ENCODE data around the gene ZSWIM1. TPM values are rescaled to one million over a fixed set of nuclear protein-coding genes. Genes with fewer than 3 reads are reported as not detected.
A peak's percentile ranks its signal among the peaks of the same experiment; 100 is the strongest.

The ZSWIM1 gene
- total and polyA plus RNA-seq, 2 of the 13 experiments (the other 11 are each of a cell fraction or from before 2014, with no cell fraction given): 9.5 to 11.7 TPM

DNA sequence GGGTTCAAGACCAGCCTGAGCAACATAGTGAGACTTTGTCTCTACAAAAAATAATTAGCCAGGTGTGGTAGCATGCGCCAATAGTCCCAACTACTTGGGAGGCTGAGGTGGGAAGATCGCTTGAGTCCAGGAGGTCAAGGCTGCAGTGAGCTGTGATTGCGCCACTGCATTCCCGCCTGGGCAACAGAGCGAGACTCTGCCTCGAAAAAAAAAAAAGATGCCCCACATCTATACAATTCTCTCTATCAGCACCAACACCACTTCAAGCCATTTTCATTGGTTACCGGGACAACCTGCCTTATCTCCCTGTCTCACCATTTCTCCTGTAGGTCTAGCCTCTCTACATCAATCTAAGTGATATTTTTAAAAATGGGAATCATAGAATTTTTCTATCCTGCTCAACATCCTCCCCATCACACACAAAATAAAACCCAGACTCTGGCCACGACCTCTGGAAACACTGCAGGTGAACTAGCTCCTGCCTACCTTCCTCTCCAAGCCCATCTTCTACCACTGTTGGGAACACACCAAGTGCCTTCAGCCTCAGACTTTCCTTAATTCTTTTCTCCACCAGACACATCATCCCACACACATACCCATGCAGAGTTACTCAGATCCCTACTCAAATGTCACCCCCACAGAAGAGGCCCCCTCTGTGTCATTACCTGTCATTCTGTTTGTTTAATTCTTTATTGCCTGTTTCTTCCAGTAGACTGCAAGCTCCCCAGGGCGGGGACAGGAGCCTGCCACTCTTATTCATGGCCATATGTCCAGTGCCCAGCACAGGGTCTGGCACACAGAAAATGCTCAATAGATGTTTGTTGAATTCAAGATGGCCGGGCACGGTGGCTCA is 40.5 kb downstream of the ZSWIM1 start (continued):
- TF ChIP-seq, protein P1, sequence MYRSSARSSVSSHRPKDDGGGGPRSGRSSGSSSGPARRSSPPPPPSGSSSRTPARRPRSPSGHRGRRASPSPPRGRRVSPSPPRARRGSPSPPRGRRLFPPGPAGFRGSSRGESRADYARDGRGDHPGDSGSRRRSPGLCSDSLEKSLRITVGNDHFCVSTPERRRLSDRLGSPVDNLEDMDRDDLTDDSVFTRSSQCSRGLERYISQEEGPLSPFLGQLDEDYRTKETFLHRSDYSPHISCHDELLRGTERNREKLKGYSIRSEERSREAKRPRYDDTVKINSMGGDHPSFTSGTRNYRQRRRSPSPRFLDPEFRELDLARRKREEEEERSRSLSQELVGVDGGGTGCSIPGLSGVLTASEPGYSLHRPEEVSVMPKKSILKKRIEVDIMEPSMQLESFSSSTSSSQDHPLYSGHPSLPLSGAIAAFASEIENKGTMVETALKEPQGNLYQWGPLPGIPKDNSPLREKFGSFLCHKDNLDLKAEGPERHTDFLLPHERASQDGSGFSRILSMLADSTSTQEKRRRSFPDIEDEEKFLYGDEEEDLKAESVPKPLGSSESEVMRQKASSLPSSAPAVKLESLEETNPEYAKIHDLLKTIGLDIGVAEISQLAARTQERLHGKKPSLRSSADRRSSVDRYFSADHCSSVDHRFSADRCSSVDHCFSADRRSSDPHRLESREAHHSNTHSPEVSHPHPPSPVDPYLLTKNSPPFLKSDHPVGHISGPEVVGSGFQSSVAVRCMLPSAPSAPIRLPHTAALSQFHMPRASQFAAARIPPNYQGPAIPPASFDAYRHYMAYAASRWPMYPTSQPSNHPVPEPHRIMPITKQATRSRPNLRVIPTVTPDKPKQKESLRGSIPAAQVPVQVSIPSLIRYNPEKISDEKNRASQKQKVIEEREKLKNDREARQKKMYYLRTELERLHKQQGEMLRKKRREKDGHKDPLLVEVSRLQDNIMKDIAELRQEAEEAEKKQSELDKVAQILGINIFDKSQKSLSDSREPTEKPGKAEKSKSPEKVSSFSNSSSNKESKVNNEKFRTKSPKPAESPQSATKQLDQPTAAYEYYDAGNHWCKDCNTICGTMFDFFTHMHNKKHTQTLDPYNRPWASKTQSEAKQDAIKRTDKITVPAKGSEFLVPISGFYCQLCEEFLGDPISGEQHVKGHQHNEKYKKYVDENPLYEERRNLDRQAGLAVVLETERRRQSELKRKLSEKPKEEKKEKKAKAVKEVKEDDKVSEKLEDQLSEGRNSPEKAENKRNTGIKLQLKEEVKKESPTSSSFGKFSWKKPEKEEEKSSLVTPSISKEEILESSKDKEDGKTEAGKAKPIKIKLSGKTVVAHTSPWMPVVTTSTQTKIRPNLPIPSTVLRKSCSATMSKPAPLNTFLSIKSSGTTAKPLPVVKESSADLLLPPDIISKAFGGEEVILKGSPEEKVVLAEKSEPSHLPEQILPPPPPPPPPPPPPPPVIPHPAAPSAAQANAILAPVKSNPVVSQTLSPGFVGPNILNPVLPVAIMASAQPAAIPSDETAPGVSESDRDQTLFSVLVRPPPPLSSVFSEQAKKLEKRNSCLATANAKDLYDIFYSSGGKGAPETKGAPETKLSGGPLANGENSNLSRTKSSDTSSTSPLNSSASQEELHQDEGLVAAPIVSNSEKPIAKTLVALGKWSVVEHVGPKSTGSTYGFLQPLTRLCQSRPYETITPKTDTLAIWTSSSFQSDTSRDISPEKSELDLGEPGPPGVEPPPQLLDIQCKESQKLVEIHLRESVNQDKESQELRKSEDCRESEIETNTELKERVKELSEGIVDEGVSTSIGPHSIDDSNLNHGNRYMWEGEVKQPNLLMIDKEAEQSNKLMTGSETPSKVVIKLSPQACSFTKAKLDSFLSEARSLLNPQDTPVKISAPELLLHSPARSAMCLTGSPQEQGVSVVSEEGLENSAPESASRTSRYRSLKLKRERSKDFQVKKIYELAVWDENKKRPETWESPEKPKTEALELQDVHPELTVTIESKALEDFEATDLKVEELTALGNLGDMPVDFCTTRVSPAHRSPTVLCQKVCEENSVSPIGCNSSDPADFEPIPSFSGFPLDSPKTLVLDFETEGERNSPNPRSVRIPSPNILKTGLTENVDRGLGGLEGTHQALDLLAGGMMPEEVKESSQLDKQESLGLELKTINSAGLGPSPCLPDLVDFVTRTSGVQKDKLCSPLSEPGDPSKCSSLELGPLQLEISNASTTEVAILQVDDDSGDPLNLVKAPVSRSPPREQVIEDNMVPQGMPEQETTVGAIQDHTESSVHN (CRISPR knock-in tag; IDR thresholded peaks at IDR 0.05): no peak
- TF ChIP-seq, protein P2, sequence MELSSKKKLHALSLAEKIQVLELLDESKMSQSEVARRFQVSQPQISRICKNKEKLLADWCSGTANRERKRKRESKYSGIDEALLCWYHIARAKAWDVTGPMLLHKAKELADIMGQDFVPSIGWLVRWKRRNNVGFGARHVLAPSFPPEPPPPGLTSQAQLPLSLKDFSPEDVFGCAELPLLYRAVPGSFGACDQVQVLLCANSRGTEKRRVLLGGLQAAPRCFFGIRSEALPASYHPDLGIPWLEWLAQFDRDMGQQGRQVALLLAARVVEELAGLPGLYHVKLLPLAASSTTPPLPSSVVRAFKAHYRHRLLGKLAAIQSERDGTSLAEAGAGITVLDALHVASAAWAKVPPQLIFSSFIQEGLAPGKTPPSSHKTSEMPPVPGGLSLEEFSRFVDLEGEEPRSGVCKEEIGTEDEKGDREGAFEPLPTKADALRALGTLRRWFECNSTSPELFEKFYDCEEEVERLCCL (CRISPR knock-in tag; IDR thresholded peaks at IDR 0.05; ENCODE audit: borderline replicate concordance): no peak
- TF ChIP-seq, protein P3, sequence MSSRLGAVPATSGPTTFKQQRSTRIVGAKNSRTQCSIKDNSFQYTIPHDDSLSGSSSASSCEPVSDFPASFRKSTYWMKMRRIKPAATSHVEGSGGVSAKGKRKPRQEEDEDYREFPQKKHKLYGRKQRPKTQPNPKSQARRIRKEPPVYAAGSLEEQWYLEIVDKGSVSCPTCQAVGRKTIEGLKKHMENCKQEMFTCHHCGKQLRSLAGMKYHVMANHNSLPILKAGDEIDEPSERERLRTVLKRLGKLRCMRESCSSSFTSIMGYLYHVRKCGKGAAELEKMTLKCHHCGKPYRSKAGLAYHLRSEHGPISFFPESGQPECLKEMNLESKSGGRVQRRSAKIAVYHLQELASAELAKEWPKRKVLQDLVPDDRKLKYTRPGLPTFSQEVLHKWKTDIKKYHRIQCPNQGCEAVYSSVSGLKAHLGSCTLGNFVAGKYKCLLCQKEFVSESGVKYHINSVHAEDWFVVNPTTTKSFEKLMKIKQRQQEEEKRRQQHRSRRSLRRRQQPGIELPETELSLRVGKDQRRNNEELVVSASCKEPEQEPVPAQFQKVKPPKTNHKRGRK (CRISPR knock-in tag; IDR thresholded peaks at IDR 0.05): no peak
- TF ChIP-seq GZF1 (CRISPR knock-in tag; IDR thresholded peaks at IDR 0.05) (peak; percentile 86; the same call in 1 of the 2 replicates), CENPT (CRISPR knock-in tag; IDR thresholded peaks at IDR 0.05; ENCODE audit: low read depth) (no peak), ZFAT (CRISPR knock-in tag; conservative IDR thresholded peaks at IDR 0.05) (no peak), ZNF33B (CRISPR knock-in tag; IDR thresholded peaks at IDR 0.05) (no peak), NFKB2 (CRISPR knock-in tag; IDR thresholded peaks at IDR 0.05; ENCODE audit: borderline replicate concordance) (no peak)
- TF ChIP-seq, protein P4, sequence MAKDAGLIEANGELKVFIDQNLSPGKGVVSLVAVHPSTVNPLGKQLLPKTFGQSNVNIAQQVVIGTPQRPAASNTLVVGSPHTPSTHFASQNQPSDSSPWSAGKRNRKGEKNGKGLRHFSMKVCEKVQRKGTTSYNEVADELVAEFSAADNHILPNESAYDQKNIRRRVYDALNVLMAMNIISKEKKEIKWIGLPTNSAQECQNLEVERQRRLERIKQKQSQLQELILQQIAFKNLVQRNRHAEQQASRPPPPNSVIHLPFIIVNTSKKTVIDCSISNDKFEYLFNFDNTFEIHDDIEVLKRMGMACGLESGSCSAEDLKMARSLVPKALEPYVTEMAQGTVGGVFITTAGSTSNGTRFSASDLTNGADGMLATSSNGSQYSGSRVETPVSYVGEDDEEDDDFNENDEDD (CRISPR knock-in tag; IDR thresholded peaks at IDR 0.05; ENCODE audit: borderline replicate concordance): 0 out of 2 replicates have a peak, but pooled peaks have one; percentile 13
- TF ChIP-seq, protein P5, sequence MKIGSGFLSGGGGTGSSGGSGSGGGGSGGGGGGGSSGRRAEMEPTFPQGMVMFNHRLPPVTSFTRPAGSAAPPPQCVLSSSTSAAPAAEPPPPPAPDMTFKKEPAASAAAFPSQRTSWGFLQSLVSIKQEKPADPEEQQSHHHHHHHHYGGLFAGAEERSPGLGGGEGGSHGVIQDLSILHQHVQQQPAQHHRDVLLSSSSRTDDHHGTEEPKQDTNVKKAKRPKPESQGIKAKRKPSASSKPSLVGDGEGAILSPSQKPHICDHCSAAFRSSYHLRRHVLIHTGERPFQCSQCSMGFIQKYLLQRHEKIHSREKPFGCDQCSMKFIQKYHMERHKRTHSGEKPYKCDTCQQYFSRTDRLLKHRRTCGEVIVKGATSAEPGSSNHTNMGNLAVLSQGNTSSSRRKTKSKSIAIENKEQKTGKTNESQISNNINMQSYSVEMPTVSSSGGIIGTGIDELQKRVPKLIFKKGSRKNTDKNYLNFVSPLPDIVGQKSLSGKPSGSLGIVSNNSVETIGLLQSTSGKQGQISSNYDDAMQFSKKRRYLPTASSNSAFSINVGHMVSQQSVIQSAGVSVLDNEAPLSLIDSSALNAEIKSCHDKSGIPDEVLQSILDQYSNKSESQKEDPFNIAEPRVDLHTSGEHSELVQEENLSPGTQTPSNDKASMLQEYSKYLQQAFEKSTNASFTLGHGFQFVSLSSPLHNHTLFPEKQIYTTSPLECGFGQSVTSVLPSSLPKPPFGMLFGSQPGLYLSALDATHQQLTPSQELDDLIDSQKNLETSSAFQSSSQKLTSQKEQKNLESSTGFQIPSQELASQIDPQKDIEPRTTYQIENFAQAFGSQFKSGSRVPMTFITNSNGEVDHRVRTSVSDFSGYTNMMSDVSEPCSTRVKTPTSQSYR (CRISPR knock-in tag; IDR thresholded peaks at IDR 0.05; ENCODE audit: borderline replicate concordance): no peak
- TF ChIP-seq, protein P6, sequence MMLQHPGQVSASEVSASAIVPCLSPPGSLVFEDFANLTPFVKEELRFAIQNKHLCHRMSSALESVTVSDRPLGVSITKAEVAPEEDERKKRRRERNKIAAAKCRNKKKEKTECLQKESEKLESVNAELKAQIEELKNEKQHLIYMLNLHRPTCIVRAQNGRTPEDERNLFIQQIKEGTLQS (CRISPR knock-in tag; IDR thresholded peaks at IDR 0.05): no peak
